Epithelial cell of alveolus of lung (primary cell): ENCODE measurements around the gene BARHL2. TPM values are rescaled to one million over a fixed set of nuclear protein-coding genes. Genes with fewer than 3 reads are reported as not detected.

Experiments used
- total RNA-seq: library from RNA; depleted of rRNA; stranded (reverse); fragments of >200 nt; gene quantifications from 2 replicates; pipeline ENCODE4 v1.2.1, GENCODE V29; 2015

Gene BARHL2
- total RNA-seq = not detected in 2 replicates

DNA sequence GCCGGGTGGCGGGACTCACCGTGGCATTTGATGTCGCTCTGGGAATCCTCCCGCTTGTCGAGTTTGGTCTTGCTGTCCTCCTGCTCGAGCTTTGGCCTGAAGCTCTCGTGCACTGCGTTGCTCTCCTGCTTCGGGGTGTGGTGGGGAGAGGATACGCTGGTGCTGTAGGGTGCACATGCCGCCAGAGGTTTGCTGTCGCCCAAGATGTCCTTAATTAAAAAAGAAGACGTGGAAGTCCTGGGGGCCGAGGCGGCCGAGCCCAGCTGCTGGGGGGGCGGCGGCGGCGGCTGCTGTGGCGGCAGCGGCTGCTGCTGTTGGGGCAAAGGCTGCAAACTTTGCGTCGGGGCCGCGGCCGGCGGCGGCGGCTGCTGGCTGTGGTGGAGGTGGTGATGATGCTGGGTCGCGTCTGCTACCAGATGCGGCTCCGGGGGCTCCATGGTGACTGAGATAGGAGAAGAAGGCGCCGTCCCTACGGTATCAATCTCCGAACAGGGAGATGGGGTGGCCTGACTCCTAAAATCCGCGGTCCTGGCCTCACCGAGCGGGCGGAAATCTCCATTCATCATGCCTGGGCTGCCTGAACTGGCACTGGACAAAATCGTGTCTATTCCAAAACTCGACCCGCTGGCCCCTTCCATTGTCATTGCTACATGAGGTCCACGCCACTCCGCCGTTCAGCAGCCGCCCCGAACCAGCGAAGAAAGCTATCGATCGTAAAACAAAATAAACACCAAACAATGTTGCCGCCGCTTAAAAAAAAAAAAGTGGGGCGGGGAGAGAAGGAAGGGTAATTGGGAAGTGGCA lies at the start of gene BARHL2:
BARHL2 (minus strand) TSS at position 751 of the 804 bp plus-strand sequence; CDS start at position 644, 107 bp downstream.

